ENCODE results near the gene CFAP45. TPM values are rescaled to one million over a fixed set of nuclear protein-coding genes. Genes with fewer than 3 reads are reported as not detected.
A peak's percentile ranks its signal among the peaks of the same experiment; 100 is the strongest.

CFAP45 gene
- total RNA-seq, 2 experiments from 2014 or later = 1.3 to 1.4 TPM

GRCh38 chr1:159914252-159915018 is 14.5 kb upstream of the CFAP45 start:
- Mint-ChIP-seq H3K4me3 (no peak overlapping the region), H3K27me3 (no peaks in the 10 kb centered on the region), H3K27ac (no peak overlapping the region), H3K36me3 (ENCODE audit: low read depth) (peaks cover 28% of the 10 kb centered on the region), H3K9me3 (no peaks in the 10 kb centered on the region), H3K4me1 (ENCODE audit: low read depth) (peaks cover 64% of the 10 kb centered on the region)
- DNase-seq (no peak), ATAC-seq (no peak)
- intact Hi-C loops (cut with micrococcal nuclease) = no loop called here
- POLR2A ChIA-PET = interaction anchor here (0.6 to 4.2 kb wide), 3 partner anchors 9 to 24 kb away, joined by 3 to 56 read pairs (median 5); partner anchors contain the start of gene TAGLN2
- CTCF ChIA-PET = interaction anchor here (1.4 to 2.6 kb wide), 2 partner anchors 93 to 115 kb away, joined by 3 to 11 read pairs; no protein-coding TSS in a partner anchor
- no peak for TF ChIP-seq CTCF (IDR thresholded peaks at IDR 0.05)

GRCh38 chr1:159913451-159914192 is 13.7 kb upstream of the CFAP45 start:
- ChIA-PET CTCF (interaction anchor here (1.4 kb wide), 1 partner anchor 115 kb away, joined by 3 read pairs; no protein-coding TSS in a partner anchor), POLR2A (interaction anchor here (4.2 kb wide), 1 partner anchor 10 kb away, joined by 56 read pairs; the partner anchor contains the start of gene TAGLN2)
- H3K27me3 Mint-ChIP-seq = no peaks in the 10 kb centered on the region
- H3K4me1 Mint-ChIP-seq (ENCODE audit: low read depth) = peaks cover 59% of the 10 kb centered on the region
- peaks cover 20% of the 10 kb centered on the region for H3K36me3 Mint-ChIP-seq (ENCODE audit: low read depth)
- ATAC-seq (no peak), DNase-seq (no peak)
- no peak for TF ChIP-seq CTCF (IDR thresholded peaks at IDR 0.05)
- intact Hi-C loops (cut with micrococcal nuclease) = no loop called here
- H3K27ac Mint-ChIP-seq = no peak overlapping the region
- no peak overlapping the region for H3K4me3 Mint-ChIP-seq
- no peaks in the 10 kb centered on the region for H3K9me3 Mint-ChIP-seq

- peak; percentile 52 for DNase-seq
- intact Hi-C loops (cut with micrococcal nuclease) = no loop called here
- Mint-ChIP-seq H3K4me1 (ENCODE audit: low read depth) (peaks cover 46% of the 10 kb centered on the region), H3K36me3 (ENCODE audit: low read depth) (peaks cover 9% of the 10 kb centered on the region), H3K9me3 (no peaks in the 10 kb centered on the region), H3K27me3 (no peaks in the 10 kb centered on the region), H3K4me3 (no peak overlapping the region), H3K27ac (peak overlapping the region; percentile 93)
- ATAC-seq = peak; percentile 29
- POLR2A ChIA-PET = interaction anchor here (0.8 to 1.2 kb wide), 2 partner anchors 16 to 46 kb away, joined by 3 to 4 read pairs; no protein-coding TSS in a partner anchor
- TF ChIP-seq CTCF (IDR thresholded peaks at IDR 0.05) = no peak
- CTCF ChIA-PET = interaction anchor here (1.3 to 1.5 kb wide), 2 partner anchors 111 to 112 kb away, joined by 3 to 4 read pairs; no protein-coding TSS in a partner anchor
Observed at GRCh38 chr1:159911326-159912070, 11.5 kb upstream of the CFAP45 start.

- no peak for ATAC-seq
- intact Hi-C loops (cut with micrococcal nuclease) = no loop called here
- ChIA-PET POLR2A (interaction anchor here (0.6 to 2.0 kb wide), 2 partner anchors 16 to 53 kb away, joined by 3 to 12 read pairs; partner anchors contain the start of gene TAGLN2), CTCF (interaction anchor here (1.3 to 3.0 kb wide), 5 partner anchors 14 to 138 kb away, joined by 3 to 13 read pairs (median 5); no protein-coding TSS in a partner anchor)
- Mint-ChIP-seq H3K4me3 (no peak overlapping the region), H3K27me3 (no peaks in the 10 kb centered on the region), H3K4me1 (ENCODE audit: low read depth) (peaks cover 34% of the 10 kb centered on the region), H3K27ac (peak overlapping the region; percentile 5), H3K9me3 (peaks cover 2% of the 10 kb centered on the region), H3K36me3 (ENCODE audit: low read depth) (peaks cover 2% of the 10 kb centered on the region)
- DNase-seq = no peak
- TF ChIP-seq CTCF (IDR thresholded peaks at IDR 0.05) = no peak
Observed at GRCh38 chr1:159908031-159908940, 8.3 kb upstream of the CFAP45 start.

Data from activated CD8-positive, alpha-beta T cell treated with anti-CD3 and anti-CD28 coated beads for 36 hours (primary cell).